ENCODE data around the gene LGALS9. TPM values are rescaled to one million over a fixed set of nuclear protein-coding genes. Genes with fewer than 3 reads are reported as not detected.

The LGALS9 gene
- total and polyA plus RNA-seq, 2 experiments from 2014 or later: 3.1 to 14.1 TPM

- Histone ChIP-seq H2AFZ (no peak overlapping the region), H3K27ac (no peak overlapping the region), H3K4me3 (no peak overlapping the region), H4K20me1 (ENCODE audit: insufficient read depth, poor library complexity, severe bottlenecking) (no peaks in the 10 kb centered on the region), H3K9me2 (replicated peaks; ENCODE audit: insufficient read depth) (no peaks in the 10 kb centered on the region), H3K9me3 (ENCODE audit: low read depth) (no peaks in the 10 kb centered on the region), H3K36me3 (replicated peaks; ENCODE audit: insufficient read depth, low read depth) (no peaks in the 10 kb centered on the region), H3K79me2 (no peaks in the 10 kb centered on the region), H3K4me2 (no peak overlapping the region), H3K4me1 (ENCODE audit: insufficient read depth) (no peaks in the 10 kb centered on the region), H3K27me3 (no peaks in the 10 kb centered on the region)
- WGBS (ENCODE audit: low lambda C conversion rate, missing lambda C conversion rate): 88% methylated on average over 12 of the region's 12 CpGs
- TF ChIP-seq, protein P1, sequence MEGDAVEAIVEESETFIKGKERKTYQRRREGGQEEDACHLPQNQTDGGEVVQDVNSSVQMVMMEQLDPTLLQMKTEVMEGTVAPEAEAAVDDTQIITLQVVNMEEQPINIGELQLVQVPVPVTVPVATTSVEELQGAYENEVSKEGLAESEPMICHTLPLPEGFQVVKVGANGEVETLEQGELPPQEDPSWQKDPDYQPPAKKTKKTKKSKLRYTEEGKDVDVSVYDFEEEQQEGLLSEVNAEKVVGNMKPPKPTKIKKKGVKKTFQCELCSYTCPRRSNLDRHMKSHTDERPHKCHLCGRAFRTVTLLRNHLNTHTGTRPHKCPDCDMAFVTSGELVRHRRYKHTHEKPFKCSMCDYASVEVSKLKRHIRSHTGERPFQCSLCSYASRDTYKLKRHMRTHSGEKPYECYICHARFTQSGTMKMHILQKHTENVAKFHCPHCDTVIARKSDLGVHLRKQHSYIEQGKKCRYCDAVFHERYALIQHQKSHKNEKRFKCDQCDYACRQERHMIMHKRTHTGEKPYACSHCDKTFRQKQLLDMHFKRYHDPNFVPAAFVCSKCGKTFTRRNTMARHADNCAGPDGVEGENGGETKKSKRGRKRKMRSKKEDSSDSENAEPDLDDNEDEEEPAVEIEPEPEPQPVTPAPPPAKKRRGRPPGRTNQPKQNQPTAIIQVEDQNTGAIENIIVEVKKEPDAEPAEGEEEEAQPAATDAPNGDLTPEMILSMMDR (IDR thresholded peaks at IDR 0.05; ENCODE audit: poor library complexity): no peak
- no peak for TF ChIP-seq EZH2phosphoT487 (IDR thresholded peaks at IDR 0.05; ENCODE audit: low read depth, severe bottlenecking, unreplicated experiment)
- TF ChIP-seq EZH2 (IDR thresholded peaks at IDR 0.05; ENCODE audit: borderline replicate concordance): no peak
- no peak for DNase-seq (ENCODE audit: low spot score)
Measured at GRCh38 chr17:27667656-27668487, 36.9 kb downstream of the LGALS9 start.

- Histone ChIP-seq H3K9me2 (replicated peaks; ENCODE audit: insufficient read depth) (no peaks in the 10 kb centered on the region), H3K4me3 (no peak overlapping the region), H3K9me3 (ENCODE audit: low read depth) (no peaks in the 10 kb centered on the region), H3K27ac (no peak overlapping the region), H3K36me3 (replicated peaks; ENCODE audit: insufficient read depth, low read depth) (no peaks in the 10 kb centered on the region), H3K4me2 (no peak overlapping the region), H4K20me1 (ENCODE audit: insufficient read depth, poor library complexity, severe bottlenecking) (no peaks in the 10 kb centered on the region), H3K79me2 (no peaks in the 10 kb centered on the region), H3K4me1 (ENCODE audit: insufficient read depth) (no peaks in the 10 kb centered on the region), H2AFZ (no peak overlapping the region), H3K27me3 (no peaks in the 10 kb centered on the region)
- TF ChIP-seq EZH2phosphoT487 (IDR thresholded peaks at IDR 0.05; ENCODE audit: low read depth, severe bottlenecking, unreplicated experiment) (no peak), EZH2 (IDR thresholded peaks at IDR 0.05; ENCODE audit: borderline replicate concordance) (no peak)
- TF ChIP-seq, protein P1 (IDR thresholded peaks at IDR 0.05; ENCODE audit: poor library complexity): no peak
- no peak for DNase-seq (ENCODE audit: low spot score)
- WGBS (ENCODE audit: low lambda C conversion rate, missing lambda C conversion rate): 49% methylated on average over 2 of the region's 2 CpGs
Measured at GRCh38 chr17:27668488-27668823, 37.5 kb downstream of the LGALS9 start.

DNA sequence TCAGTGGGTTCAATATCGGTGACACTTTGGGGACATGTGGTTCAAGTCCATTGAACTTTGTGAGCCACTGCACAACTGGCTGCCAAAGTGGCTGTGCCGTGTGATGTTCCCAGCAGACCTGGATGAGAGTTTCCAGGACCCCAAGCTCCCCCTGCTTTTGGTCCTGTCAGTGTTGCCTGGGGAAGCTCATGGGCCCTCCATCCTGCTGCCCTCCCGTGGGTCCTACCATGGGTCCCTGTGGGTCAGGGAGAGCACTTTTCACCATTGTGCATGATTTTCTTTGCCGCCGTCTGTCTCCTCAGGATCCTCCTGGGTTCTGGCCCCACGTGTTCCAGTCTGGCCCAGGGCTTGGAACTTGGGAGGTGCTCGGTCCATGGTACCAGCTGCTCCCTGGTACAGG lies 38.1 kb downstream of the LGALS9 start:
- 91% methylated on average over 7 of the region's 7 CpGs for whole genome bisulfite sequencing (ENCODE audit: low lambda C conversion rate, missing lambda C conversion rate)
- no peaks in the 10 kb centered on the region for H4K20me1 ChIP-seq (ENCODE audit: insufficient read depth, poor library complexity, severe bottlenecking)

More for the DNA sequence above, 38.1 kb downstream of the LGALS9 start:
- TF ChIP-seq EZH2phosphoT487 (IDR thresholded peaks at IDR 0.05; ENCODE audit: low read depth, severe bottlenecking, unreplicated experiment) (no peak), EZH2 (IDR thresholded peaks at IDR 0.05; ENCODE audit: borderline replicate concordance) (no peak)
- TF ChIP-seq, protein P1 (IDR thresholded peaks at IDR 0.05; ENCODE audit: poor library complexity): no peak
- H3K79me2 ChIP-seq: no peaks in the 10 kb centered on the region
- no peak overlapping the region for H3K4me2 ChIP-seq
- H3K9me2 ChIP-seq (replicated peaks; ENCODE audit: insufficient read depth): no peaks in the 10 kb centered on the region
- H3K4me3 ChIP-seq: no peak overlapping the region
- no peaks in the 10 kb centered on the region for H3K9me3 ChIP-seq (ENCODE audit: low read depth)
- H3K4me1 ChIP-seq (ENCODE audit: insufficient read depth): no peaks in the 10 kb centered on the region
- no peak overlapping the region for H3K27ac ChIP-seq
- H3K36me3 ChIP-seq (replicated peaks; ENCODE audit: insufficient read depth, low read depth): no peaks in the 10 kb centered on the region
- no peaks in the 10 kb centered on the region for H3K27me3 ChIP-seq
- no peak for DNase-seq (ENCODE audit: low spot score)
- H2AFZ ChIP-seq: no peak overlapping the region
